BLaER1 (cell line): ENCODE results near the gene DUOX2.
"Not testable (repeated sequence)": the region's sequence is repeated elsewhere in the genome, so short reads cannot be mapped to it uniquely, and the experiment has no call there.

Source experiments
- H3K27ac ChIP-seq: shearing (Covaris generic); formaldehyde crosslinking; 2 replicates; pipeline ENCODE4 v1.8.1; 2022
- H3K27me3 ChIP-seq: shearing (Covaris generic); formaldehyde crosslinking; 2 replicates; pipeline ENCODE4 v1.8.1; 2022
- H3K36me3 ChIP-seq: shearing (Covaris generic); formaldehyde crosslinking; 2 replicates; pipeline ENCODE4 v1.8.1; 2022
- H3K4me1 ChIP-seq: shearing (Covaris generic); formaldehyde crosslinking; 2 replicates; pipeline ENCODE4 v1.8.1; 2022
- H3K4me2 ChIP-seq: shearing (Covaris generic); formaldehyde crosslinking; 2 replicates; pipeline ENCODE4 v1.8.1; 2022
- H3K4me3 ChIP-seq: shearing (Covaris generic); formaldehyde crosslinking; 2 replicates; pipeline ENCODE4 v1.8.1; 2022
- H3K9ac ChIP-seq: shearing (Covaris generic); formaldehyde crosslinking; 2 replicates; pipeline ENCODE4 v1.8.1; 2022
- H3K9me3 ChIP-seq: shearing (Covaris generic); formaldehyde crosslinking; 2 replicates; pipeline ENCODE4 v1.8.1; 2022
- H4K20me1 ChIP-seq: shearing (Covaris generic); formaldehyde crosslinking; 2 replicates; pipeline ENCODE4 v1.8.1; 2022
- Cebpa-rat ChIP-seq: shearing (Covaris generic); IDR thresholded peaks from 2 replicates; pipeline ENCODE4 v1.8.1; 2022

The DUOX2 gene

DNA sequence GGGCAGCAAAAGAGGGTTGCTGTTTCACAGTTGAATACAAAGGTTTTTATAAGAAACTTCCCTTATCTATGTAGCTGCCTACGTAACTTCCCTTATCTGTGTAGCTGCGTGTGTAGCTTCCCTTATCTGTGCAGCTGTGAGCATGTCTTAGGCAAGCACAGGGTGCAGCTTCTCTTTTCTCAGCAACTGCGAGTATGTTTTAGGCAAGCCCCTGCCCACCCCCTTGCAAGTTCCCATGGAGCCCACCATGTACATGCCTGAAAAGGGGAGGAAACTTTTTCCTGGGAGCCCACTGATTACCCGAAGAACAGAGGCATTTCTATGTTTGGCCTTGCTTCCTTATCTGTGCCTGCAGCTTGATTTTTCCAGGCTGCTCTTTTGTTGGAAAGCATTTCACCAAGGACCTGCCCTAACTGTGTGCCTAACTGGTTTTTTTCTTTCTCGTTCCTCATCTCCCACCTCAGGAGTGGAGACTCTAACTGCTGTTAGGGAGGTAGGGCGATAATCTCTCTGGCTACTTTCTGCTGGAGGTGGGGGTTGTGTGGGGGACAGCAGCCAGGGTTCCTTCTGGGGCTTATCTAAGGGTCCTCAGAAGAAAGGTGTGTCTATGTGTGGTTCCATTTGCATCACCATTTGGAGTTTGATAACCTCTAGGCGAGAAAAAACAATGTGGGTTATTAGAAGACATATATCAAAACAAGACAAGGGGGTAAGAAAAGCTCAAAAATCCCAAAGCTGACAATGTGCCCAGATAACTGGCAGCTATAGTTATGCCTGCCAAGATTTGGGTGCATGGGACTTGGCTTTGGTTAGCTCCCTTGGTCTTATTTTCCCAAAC, 65.0 kb downstream of the DUOX2 start:
- no peak overlapping the region for H3K4me2 ChIP-seq
- H3K9me3 ChIP-seq: peaks cover 73% of the 10 kb centered on the region
- TF ChIP-seq Cebpa-rat: no peak
- no peaks in the 10 kb centered on the region for H3K27me3 ChIP-seq
- no peak overlapping the region for H3K27ac ChIP-seq
- no peaks in the 10 kb centered on the region for H4K20me1 ChIP-seq
- no peak overlapping the region for H3K4me3 ChIP-seq
- peaks cover 88% of the 10 kb centered on the region for H3K36me3 ChIP-seq
- H3K9ac ChIP-seq: no peak overlapping the region
- no peaks in the 10 kb centered on the region for H3K4me1 ChIP-seq

DNA sequence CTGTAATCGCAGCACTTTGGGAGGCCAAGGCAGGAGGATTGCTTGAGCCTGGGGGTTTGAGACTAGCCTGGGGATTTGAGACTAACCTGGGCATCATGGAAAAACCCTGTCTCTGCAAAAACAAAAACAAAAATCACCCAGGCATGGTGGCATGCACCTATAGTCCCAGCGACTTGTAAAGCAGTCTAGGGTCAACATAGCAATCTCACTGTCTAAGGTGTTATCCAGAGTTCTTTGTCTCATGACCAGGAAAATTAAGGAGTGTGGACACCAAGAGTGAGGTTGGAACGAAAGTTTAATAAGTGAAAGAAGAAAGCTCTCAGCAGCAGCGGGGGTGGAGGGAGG, 65.6 kb downstream of the DUOX2 start:
- Histone ChIP-seq H3K4me3 (peak overlapping the region; percentile 25; the same call in 1 of the 2 replicates), H3K36me3 (peaks cover 91% of the 10 kb centered on the region), H3K9me3 (peaks cover 72% of the 10 kb centered on the region)
- not testable (repeated sequence) for H3K27ac ChIP-seq, H3K27me3 ChIP-seq, H3K4me2 ChIP-seq, H4K20me1 ChIP-seq, H3K4me1 ChIP-seq, H3K9ac ChIP-seq

DNA sequence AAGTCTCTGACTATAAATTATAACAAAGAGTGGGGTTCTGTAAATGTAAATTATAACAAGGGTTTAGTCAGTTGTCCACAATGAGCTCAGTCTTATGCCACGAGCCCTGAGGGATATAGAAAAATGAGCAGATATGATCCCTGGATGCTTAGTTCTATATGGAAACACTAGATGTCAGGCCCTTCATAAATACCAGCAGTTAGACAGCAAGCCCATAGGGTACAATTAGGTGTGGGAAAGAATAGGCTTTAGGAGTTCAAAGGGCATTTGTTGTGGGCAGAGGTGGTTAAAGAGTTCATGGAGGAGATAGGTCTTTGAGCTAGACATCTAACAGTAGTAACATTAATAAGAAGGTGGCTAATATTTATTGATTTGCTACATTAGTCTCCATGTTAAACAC, 69.7 kb downstream of the DUOX2 start:
- Histone ChIP-seq H3K36me3 (peaks cover 75% of the 10 kb centered on the region), H3K9me3 (peaks cover 31% of the 10 kb centered on the region)
- not testable (repeated sequence) for H3K4me2 ChIP-seq, H3K27me3 ChIP-seq, H3K27ac ChIP-seq, H3K4me3 ChIP-seq, H3K4me1 ChIP-seq, H3K9ac ChIP-seq, H4K20me1 ChIP-seq

DNA sequence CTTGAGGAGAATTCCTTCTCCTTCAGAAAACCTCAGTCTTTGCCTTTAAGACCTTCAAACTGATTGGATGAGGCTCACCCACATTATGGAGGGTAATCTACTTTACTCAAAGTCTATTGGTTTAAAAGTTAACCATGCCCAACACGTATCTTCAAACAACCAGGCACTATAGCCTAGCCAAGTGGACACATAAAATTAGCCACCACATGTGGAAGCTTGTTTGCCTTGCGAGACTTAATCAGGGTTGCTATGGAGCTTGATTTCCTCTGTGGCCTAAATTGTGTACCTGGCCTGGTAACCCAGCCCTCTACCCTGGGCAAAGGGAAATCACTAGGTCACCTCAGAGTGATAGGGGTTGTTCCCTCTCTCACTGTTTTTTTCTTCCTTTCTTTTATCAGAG, 71.1 kb downstream of the DUOX2 start:
- H3K4me2 ChIP-seq, H3K4me1 ChIP-seq, H4K20me1 ChIP-seq, H3K9ac ChIP-seq, H3K4me3 ChIP-seq, H3K27ac ChIP-seq, H3K27me3 ChIP-seq: not testable (repeated sequence)
- peaks cover 17% of the 10 kb centered on the region for H3K9me3 ChIP-seq
- H3K36me3 ChIP-seq: peaks cover 75% of the 10 kb centered on the region
